GM12891 (cell line): ENCODE results near the gene RABAC1.

Source experiments
- POLR2A ChIP-seq: IDR thresholded peaks from 2 replicates; pipeline ENCODE4 v1.6.1; 2011; ENCODE audit warnings: low read depth, low read length, control low read depth
- POLR2AphosphoS5 ChIP-seq: IDR thresholded peaks from 2 replicates; pipeline ENCODE4 v1.6.1; 2011; ENCODE audit warnings: low read depth, low read length, control low read depth
- POU2F2 ChIP-seq: IDR thresholded peaks from 2 replicates; pipeline ENCODE4 v1.6.1; 2011; ENCODE audit warnings: low read depth, mild to moderate bottlenecking, control low read depth, low read length, moderate library complexity
- TAF1 ChIP-seq: IDR thresholded peaks from 2 replicates; pipeline ENCODE4 v1.6.1; 2011; ENCODE audit warnings: low read depth, low read length, control low read depth

- no peak for TF ChIP-seq POLR2AphosphoS5
- TF ChIP-seq POLR2A = no peak
- TF ChIP-seq POU2F2 = no peak
- TF ChIP-seq TAF1 = no peak
These were observed 43.9 kb downstream of the RABAC1 start for GRCh38 chr19:41915021-41915775.
